Activated CD4-positive, alpha-beta T cell treated with anti-CD3 and anti-CD28 coated beads for 4 hours (primary cell): ENCODE results near the gene GAPDHS.

Experiments used
- DNase-seq, 2 donors: peaks; one replicate each; pipeline ENCODE4 v3.0.0-alpha.2; 2020

GAPDHS gene

DNA sequence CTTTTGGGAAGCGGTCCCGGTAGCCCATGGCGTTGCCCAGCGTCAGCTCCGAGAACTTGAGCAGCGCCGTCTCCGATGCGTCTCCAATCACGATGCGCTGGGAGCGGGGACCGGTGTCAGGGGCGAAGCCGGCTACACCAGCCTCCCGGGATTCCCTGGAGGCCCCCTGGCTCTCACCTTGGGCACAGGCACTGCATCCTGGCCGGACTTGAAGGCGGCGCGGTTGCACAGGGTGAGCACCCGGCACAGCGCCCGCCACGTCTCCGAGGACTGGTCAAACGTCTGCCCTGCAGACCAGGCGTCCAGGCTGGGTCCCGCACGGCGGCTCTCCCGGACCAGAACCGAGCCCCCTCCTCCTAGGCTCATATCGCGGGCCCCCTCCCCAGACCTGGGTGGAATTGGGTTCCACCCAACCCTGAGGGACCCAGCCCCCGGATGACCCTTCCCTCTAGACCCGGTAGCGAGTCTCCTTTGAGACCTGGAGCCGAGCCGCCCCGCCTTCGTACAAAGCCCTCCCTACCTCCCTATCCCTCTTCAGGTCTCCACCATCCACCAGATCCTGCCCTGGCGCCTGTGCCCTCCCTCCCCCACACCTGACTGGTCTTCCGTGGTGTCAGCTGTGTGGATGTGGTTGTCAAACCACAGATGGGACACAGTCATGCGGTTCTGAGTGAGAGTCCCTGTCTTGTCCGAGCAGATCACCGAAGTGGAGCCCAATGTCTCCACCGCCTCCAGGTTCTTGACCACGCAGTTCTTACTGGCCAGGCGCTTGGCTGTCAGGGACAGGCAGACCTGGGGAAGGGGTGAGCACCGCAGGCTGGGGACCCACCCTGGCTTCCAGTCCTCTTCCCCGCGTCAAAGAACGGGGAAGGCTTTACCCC, 25.4 kb downstream of the GAPDHS start:
- no peak for DNase-seq

DNA sequence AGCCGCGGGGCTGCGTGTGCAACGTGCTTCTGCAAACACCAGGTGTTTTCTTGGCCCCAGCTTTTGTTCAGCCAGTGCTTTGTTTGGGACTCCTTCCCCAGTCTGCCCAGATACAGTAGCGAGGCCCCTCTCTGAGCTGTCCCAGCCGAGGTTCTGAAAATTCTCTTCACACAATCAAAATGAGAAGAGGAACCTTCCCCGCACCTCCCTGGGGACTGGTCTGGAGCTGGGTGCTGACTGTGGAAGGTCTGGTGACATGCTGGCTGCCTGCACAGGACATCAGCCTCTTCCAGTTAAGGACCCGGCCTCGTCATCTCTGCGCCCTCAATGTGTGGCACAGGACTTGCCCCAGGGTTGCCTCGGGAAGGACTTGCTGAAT, 26.0 kb downstream of the GAPDHS start:
- DNase-seq: no peak

DNA sequence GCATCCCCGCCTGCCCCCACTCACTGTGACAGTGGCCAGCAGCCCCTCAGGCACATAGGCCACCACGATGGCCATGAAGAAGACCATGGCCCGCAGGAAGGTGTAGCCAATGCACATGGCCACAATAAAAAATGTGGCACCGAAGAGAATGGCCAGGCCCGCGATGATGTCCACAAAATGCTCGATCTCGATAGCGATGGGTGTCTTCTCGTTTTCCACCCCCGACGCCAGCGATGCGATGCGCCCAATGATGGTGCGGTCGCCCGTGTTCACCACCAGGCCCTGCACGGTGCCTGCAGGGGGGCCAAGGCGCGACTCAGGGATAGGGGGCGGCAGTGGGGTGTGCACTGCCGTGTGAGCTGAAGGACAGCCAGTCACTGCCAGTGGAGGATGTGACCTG, 26.5 kb downstream of the GAPDHS start:
- DNase-seq: no peak

DNA sequence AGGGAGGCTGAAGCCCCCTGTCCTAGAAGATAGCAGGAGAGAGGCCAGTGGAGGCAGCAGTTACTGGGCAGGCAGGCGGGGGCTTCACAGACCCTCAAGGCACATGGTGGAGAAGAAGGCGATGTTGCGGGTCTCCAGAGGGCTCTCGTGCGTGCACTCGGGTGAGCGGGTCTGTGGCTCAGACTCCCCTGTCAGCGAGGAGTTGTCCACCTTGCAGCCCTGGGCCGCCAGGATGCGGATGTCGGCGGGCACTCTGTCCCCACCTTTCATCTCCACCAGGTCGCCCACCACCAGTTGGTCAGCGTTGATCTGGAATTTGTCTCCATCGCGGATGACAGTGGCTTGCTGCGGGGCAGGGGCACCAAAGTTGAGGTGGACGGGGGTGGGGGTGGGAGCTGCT, 27.0 kb downstream of the GAPDHS start:
- DNase-seq: no peak

DNA sequence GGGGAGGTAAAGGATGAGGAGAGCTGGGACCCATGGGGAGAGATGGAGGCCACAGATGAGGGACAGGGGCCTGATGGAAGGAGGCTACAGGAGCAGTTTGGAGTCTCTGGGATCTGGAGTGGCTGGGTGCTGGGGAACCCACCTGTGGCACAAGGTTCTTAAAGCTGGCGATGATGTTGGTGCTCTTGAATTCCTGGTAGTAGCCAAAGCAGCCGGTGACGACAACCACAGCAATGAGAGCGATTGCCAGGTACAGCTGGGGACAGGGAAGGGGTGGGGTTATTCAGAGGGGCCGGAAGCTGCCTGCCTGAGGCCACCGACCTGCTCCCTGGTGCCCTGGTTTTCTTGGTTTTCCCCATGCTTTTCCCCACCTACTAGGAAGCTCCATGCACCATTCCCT, 27.4 kb downstream of the GAPDHS start:
- DNase-seq: no peak

DNA sequence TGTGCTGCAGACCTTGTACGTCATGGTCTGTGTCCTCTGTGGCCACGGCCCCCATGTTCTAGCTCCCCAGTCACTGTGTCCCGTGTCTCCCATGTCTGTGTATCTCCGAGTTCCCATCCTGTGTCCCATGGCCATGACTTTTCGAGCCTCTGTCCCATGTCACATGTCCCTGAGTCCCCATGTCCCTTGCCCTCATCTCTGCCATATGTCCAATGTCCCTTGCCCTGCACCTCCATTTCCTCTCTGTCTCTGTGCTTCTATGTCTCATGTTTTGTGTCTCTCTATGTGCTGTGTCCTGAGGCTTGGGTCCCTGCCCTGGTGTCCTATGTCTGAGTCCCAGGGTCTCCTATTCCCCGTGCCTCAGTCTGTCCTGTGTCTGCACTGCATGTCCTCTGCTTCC, 28.2 kb downstream of the GAPDHS start:
- no peak for DNase-seq

DNA sequence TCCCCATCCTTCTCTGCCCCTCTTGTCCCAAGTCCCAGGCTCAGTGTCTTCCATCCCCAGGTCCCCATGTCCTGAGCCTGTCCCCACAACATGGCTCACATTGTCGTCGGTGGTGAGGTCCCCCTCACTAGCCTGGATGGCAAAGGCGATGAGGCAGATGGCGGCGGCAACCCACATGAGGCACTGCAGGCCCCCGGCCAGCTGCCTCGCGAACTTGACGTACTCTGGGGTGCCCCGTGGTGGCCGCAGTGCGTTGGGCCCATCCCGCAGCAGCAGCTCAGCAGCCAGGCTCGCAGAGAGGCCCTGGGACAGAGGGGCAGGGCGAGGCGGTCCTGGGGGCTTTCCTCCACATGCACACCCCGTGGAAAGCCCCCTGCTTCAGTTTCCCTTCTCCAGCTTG, 29.1 kb downstream of the GAPDHS start:
- no peak for DNase-seq

DNA sequence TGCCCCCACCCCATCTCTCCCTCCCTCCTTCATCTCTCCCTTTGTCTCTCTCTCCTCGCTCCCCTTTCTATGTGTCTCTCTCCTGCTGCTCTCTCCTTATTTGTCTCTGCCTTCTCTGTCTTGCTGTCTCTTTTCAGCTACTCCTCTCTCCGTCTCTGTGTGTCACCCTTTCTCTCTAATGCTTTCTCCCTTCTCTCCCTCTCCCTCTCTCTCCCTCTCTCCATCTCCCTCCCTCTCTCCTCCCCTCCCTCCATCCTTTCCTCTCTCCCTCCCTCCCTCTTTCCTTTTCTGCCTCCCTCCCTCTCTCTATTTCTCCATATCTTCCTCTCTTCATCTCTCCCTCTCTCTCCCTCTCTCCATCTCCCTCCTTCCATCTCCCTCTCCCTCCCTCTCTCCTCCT, 29.5 kb downstream of the GAPDHS start:
- no peak for DNase-seq

DNA sequence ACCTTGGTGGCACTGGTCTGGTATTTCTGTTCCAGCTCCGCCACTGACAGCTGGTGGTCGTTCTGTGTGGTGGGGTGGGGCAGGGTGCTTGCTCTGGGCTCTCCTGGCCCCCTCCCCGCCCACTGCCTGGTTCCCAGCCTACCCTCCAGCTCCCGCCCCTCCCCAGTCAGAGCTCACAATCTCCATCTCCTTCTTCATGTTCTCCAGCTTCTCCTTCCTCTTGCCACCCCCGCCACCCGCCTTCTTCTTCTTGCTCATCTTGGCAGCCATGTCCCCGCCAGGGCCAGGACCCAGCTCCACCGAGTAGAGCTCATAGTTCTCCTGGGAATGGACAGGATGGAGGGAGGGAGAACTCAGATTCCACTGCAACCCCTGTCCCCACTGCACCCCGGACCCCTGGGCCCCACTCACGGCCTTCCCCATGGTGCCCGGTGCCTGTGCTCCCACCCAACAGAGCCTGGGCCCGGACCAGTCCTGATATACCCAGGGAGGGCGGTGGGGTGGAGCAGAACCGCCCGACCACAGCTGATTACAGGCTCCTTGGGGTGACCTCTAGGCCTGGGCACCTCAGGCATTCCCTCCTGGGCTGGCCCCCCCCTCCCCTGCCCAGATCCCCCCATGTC, 30.1 kb downstream of the GAPDHS start, which contains the start of gene ATP4A:
TSS of gene ATP4A (minus strand) at position 452 of the 623 bp plus-strand sequence. CDS start at position 423, 29 bp downstream.
- no peak for DNase-seq

DNA sequence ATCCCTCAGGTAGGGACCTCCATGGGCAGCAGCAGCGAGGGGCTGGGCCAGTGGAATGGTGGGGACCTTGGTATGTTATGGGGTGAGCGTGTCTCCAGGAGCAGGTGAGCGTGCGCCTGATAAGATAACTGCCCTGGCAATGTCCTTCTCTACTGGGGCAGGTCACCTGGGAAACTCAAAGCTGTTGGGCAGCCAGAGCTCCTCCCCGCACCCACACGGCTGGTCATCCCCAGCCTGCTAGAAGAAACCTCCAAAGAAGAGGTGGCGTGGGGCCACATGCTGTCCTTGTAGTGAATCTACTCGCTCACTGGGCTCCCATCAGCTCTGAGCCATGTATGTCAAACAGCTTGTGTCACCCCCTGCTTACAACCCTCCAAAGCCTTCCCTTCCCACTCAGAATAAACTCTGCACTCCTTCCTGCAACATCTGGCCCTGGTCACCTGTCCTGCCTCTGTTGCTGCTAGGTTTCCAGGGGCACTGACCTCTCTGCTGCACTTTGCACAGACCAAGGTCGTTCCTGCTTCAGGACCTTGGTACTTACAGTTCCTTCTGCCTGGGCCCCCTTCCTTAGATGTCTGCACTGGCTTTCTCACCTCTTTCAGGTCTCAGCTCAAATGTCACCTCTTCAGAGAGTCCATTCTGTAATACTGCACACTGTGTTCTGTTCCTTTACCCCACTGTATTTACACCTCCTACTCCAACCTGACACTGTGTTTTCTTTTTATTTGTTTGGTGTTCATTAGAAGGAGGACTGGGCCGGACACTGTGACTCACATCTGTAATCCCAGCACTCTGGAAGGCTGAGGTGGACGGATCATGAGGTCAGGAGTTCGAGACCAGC, 32.0 kb downstream of the GAPDHS start:
- DNase-seq: no peak

DNA sequence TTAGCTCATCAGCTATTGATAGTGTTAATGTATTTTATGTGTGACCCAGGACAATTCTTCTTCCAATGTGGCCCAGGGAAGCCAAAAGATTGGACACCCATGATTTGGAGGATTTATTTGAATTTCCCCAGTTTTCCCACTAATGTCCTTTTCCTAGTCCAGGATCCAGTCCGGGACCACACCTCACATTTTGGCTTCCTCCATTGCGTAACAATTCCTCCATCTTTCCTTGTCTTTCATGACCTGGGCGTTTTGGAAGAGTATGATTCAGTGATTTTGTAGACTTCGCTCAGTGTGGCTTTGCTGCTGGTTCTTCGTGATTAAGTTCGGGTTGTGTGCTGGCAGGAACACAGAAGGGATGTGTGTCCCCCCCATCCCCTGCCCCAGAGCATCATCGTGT, 33.5 kb downstream of the GAPDHS start:
- no peak for DNase-seq

DNA sequence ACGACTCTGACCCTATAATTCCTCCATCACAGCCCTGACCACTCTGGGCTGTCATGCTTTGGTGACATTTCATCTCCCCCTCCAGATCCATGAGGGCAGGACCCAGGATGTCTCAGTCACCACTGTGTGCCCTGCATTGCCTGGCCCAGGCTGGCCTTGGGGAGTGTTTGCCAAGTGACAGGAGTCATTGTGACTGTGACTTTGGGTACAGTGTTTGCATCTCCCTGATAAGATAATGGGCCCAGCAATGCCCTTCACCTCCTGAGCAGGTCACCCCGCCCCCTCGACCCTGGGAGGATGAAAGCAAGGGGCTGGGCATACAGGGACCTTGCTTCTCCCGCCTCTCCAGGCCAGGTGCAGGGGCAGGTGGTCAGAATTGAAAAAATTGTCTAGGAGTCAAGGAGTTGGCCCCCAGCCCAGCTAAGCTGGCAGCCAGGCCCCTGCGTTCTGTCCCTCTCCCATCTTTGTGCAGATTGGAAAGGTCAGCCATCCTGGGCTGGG, 36.1 kb downstream of the GAPDHS start:
- DNase-seq: no peak

DNA sequence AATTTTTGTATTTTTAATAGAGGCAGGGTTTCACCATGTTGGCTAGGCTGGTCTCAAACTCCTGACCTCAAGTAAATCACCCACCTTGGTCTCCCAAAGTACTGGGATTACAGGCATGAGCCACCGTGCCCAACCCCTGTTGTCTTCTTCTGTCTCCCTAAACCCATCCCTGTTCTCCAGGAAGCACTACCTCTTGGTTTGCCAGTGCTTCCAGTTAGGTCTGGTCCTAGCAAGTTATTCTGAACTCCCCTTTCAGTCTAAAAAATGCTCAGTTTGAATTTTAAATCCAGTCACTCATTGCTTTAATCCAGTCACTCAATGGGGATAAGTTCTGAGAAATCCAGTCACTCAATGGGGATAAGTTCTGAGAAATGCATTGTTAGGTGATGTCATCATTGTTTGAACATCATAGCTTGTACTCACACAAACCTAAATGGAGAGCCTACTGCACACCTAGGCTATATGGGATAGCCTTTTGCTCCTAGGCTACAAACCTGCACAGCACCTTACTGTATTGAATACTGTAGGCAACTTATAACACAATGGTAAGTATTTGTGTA, 38.2 kb downstream of the GAPDHS start:
- DNase-seq: no peak

DNA sequence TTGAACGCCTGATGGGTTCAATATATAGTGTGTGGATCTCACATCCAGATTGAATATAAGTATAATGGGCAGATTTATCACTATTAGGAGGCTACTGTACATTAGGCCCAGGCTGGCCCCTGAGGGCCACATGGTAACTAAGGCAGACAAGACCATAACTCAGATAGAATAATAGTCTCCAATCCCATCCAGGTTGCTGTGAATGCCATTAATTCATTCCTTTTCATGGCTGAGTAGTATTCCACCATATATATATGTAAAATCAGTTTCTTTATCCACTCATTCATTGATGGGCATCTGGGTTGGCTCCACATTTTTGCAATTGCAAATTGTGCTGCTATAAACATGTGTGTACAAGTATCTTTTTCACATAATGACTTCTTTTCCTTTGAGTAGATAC, 44.7 kb downstream of the GAPDHS start:
- DNase-seq: no peak

DNA sequence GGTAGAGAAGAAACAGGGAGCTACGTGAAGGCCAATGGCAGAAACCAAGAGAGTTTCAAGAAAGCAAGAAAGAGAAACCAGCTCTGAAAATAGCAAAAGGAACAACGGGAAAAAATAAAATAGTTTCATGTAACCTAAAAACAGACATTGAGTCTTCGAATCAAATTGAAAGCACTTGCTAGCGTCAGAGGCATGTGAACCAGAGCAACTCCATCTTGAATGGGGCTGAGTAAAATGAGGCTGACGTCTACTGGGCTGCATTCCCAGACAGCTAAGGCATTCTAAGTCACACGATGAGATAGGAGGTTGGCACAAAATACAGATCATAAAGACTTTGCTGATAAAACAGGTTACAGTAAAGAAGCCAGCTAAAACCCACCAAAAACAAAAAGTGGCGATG, 45.5 kb downstream of the GAPDHS start:
- no peak for DNase-seq

DNA sequence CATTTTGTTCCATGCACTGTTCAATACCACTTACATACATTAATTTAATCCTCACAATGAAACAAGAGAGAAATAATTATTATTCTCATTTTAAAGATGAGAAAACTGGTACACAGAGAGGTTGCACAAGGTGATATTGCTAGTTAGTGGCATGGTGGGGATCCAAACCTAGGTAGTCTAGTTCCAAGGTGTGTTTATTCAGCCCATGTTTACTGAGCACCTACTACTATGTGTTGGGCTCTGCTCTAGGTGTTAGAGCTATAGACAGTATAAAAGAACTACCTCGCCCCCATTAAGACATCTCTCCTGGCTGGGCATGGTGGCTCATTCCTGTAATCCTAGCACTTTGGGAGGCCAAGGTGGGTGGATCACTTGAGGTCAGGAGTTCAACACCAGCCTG, 49.5 kb downstream of the GAPDHS start:
- DNase-seq: no peak

DNA sequence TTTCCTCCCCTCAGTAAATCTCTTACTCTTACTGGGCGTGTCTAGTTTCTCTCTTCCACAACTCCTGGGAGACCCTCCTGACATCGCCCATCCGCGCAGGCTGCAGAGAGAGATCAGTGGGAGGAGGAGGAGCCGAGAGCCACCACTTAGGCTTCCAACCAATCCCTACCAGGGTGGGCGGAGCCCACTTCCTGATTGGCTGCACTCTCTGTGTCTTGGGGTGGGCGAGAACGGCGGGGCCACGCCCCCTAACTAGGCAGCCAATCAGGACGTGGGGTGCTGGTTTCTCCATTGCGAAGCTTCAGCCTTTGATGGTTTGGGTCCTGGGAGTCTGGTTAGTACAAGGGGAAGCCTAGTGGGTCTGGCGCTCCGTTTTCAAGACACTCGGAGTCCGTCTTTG, 52.6 kb downstream of the GAPDHS start, which contains the start of gene PMIS2:
TSS of gene PMIS2 (plus strand) at position 326 of the 400 bp plus-strand sequence. CDS start 87 bp downstream, outside the sequence.
- DNase-seq: no peak

DNA sequence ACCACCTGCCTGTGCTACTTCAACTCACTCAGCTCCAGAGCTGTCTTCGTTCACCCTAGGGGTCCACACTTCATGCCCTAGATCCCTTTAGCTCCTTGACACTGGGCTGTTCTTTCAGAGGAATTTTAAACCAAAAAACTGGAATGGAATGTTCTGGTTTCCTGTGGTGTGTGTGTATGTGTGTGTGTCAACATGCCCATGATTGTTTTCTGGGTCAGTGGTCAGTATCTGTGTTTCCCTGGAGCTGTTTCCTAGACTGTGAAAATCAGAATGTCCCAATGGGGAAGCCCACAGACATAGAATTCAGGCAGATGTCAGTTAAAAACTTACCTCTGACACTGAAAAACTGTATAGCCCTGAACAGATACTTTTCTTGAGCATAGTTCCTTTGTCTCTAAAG, 54.1 kb downstream of the GAPDHS start:
- no peak for DNase-seq

DNA sequence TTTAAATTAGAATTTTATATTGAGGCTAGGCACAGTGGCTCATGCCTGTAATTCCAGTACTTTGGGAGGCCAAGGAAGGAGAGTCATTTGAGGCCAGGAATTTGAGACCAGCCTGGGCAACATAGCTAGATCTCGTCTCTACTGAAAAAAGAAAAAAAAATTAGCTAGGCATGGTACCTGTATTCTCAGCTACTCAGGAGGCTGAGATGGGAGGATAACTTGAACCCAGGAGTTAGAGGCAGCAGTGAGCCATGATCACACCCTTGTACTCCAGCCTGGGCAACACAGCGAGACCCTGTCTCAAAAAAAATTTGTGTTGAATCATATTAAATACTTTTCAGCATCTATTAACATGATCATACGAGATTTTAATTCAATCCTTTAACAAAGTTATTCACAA, 57.6 kb downstream of the GAPDHS start:
- no peak for DNase-seq

DNA sequence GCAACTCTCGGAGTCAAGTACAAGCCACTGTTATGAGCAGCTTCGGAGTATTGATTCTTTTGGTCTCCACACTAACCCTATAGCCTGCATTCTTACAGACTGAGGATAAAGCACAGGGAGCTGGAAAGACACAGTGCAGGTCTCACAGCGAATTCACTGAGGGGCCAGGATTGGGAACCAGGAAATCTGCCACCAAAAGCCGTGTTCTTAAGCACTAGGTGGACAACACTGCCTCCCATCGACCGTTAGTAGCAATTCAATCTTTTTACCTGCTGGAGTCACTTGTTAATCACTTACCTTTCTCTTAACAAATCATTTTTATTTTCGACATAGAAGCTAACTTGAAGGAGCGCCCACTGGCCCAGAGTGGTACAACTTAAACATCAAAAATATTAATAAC, 59.0 kb downstream of the GAPDHS start:
- no peak for DNase-seq
